Stromal cell of bone marrow (primary cell): ENCODE data around the gene HIPK2.

Source experiments
- DNase-seq: peaks from one replicate; pipeline ENCODE4 v3.0.0-alpha.2; 2012; ENCODE audit warnings: low read depth

The HIPK2 gene

GRCh38 chr7:139648391-139648861 lies 129.4 kb downstream of the HIPK2 start:
- DNase-seq, result no peak

- no peak for DNase-seq
Measured at GRCh38 chr7:139647814-139648390, 129.9 kb downstream of the HIPK2 start.

DNA sequence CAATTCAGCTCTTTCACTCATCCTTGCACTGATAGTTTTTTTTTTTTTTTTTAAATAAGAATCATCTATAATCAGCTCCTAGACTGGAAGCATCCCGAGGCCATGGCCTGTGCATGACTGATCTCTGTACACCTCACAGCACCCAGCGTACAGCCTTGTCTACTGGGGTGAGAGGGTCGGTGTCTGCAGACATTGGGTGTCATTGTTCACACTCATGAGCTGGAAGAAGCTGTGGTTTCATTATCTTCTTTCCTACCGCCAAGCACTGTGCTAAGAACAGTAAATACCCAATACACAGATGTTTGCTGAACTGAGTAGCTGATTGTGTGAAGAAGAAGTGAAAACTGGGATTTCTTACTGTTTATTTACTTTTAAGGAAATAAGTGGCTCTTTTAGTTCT lies 130.7 kb downstream of the HIPK2 start:
- DNase-seq, result no peak

DNA sequence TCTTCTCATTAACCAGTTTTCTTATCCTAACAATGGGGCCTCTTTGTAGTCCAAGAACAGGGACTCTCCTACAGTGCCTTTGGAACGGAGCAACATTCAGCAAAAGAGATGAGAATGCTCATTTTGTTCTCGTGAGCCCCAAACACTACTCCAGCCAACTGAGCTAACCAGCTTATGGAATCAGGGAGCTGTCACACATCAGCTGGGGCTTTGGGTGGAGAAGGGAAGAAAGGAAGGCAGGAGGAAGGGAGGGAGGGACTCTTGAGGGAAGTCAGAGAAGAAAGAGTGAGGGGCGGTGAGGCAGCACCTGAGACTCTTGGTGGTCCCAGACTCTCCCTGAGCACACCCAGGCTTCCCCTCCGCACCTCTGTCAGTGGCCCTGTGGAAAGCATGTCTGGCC lies 131.2 kb downstream of the HIPK2 start:
- no peak for DNase-seq

GRCh38 chr7:139645572-139646523 lies 131.9 kb downstream of the HIPK2 start:
- peak; percentile 66 for DNase-seq

GRCh38 chr7:139643951-139644585 lies 133.7 kb downstream of the HIPK2 start:
- no peak for DNase-seq

GRCh38 chr7:139642283-139642682 lies 135.5 kb downstream of the HIPK2 start:
- DNase-seq, result no peak

- DNase-seq, result no peak
Measured at GRCh38 chr7:139641337-139641992, 136.3 kb downstream of the HIPK2 start.

DNA sequence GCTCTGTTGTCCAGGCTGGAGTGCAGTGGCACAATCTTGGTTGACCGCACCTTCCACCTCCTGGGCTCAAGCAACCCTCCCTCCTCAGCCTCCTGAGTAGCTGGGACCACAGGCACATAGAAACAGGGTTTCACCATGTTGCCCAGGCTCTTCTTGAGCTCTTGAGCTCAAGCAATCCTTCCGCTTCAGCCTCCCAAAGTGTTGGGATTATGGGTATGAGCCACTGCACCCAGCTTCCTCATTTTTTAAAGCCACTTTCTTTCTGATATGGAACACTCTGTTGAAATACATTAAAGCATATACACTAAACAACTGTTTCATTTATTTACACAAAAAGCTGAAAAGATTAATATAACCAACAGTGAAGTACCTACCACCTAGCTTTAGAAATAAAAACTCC lies 137.1 kb downstream of the HIPK2 start:
- DNase-seq, result no peak

DNA sequence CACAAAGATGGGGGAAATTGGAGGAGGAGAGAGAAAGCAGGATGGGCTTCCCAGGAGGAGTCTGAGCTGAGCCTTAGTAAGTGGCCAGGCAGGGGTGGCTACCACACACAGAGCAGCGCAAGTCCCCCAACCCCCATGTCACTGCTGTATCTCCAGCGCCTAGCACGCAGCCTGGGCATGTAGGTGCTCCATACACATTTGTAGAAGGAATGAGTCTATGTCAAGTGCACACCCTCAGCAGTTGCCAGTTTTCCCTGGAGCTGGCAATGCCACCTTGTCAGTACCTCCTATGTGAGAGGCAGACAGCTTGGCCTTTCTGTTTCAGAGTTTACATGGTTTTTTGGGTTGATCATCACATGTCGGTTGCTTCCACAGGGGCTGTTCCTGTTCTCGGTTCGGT lies 138.2 kb downstream of the HIPK2 start:
- no peak for DNase-seq

DNA sequence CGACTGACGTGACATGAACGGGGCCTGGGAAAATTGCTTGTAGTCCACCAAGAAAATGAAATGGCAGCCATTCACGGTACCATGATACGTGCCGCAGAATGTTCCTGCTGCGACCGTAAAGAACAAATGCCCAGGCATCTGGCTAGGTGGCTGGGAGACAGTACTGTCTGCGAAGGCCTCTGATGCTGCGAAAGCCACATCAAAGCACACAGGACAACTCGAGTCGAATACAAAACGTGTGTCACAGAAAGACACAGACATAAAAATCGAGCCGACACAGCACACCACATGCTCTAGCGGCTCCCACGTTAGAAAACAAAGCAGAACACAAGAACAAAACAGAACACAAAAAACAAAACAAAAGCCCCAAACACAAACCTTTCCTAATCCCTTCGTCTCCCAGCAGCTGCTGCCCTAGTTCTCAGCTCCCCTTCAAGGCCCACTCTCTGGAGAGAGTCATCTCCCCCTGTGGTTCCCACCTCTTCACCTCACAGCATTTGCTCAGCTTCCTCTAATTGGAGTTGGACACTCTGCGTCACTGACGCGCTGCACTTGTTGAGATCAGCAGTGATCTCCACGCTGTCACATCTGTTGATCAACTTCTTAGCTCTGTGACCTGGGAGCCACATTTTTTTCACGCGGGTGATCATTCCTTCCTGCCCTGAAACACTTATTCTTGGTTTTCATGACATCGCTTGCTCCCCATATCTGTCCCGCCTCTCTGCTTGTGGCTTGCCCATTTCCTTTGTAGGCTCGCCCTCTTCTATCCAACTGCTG lies 142.1 kb downstream of the HIPK2 start:
- no peak for DNase-seq

DNA sequence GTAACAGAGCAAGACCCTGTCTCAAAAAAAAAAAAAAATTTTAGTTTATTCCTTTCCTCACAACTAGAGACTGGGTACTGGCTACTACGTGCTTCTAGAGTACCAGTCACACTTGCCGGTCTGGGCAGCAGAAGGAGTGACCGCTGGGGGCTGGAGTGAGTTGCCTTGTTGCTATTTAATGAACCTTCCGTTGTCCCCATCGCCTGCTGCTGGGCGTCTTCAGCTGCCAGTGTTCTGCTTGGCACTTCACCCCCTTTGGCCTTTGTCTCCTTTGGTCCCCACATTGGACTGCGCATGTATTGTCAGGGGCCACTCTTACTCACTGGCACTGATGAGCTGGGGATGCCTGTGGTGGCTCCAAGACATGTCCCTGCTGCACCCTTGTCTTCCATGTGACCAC lies 143.7 kb downstream of the HIPK2 start:
- DNase-seq, result no peak

DNA sequence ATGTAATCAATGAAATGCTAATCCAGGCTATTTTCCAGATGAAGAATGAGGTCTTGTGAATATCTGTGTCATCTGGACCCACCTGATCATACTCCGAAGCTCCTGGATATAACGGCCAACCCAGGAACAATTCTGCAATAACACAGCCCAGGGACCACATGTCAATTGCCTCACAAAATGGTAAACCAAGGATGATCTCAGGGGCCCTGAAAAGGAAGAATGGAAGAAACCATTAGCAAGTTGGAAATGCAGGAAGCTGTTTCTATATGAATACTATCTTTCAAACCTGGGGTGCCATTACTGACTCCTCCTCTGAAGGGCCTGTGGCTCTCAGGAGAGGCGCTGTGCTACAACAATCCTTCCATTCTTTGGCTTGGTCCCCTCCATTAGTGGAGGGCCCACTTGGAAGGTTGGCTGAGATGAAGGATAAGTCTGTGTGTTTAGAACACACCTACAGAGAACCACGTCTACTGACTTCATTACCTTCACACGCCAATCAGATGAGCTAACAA lies 146.2 kb downstream of the HIPK2 start:
- DNase-seq, result no peak

- no peak for DNase-seq
Measured at GRCh38 chr7:139630643-139631519, 146.9 kb downstream of the HIPK2 start.

- no peak for DNase-seq
Measured at GRCh38 chr7:139629392-139630082, 148.3 kb downstream of the HIPK2 start.

DNA sequence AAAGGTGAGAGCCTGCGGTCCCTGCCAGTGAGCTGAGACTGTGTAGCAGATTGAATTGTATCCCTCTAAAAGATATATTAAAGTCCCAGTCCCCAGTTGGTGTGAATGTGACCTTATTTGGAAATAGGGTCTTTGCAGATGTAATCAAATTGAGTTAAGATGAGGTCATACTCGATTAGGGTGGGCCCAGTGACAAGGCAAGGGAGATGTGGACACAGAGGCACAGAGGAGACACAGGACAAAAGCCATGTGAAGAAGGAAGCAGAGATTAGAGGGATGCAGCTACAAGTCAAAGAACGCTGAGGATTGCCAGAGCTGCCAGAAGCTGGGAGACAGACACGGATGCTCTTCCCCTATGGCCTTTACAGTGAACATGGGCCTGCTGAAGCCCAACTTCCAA lies 150.0 kb downstream of the HIPK2 start:
- DNase-seq, result no peak

DNA sequence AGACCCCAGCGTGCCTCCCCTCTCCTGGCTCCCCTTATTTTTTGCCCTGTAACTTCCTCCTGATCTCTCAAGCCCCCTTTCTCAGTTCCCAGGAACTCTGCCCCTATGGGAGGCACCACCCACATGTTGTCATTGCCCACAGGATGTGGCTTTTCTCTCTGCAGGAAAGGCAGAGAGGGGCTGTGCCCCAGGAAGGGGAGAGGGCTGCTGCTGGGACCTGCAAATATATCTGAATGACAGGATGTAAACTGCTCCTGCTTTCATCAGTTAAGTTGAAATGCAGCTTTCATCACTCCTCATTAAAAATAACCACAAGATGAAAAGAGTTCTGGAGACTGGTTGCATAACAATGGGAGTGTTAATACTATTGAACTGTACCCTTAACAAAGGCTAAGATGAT lies 151.0 kb downstream of the HIPK2 start:
- no peak for DNase-seq

- no peak for DNase-seq
Measured at GRCh38 chr7:139623518-139623917, 154.3 kb downstream of the HIPK2 start.

DNA sequence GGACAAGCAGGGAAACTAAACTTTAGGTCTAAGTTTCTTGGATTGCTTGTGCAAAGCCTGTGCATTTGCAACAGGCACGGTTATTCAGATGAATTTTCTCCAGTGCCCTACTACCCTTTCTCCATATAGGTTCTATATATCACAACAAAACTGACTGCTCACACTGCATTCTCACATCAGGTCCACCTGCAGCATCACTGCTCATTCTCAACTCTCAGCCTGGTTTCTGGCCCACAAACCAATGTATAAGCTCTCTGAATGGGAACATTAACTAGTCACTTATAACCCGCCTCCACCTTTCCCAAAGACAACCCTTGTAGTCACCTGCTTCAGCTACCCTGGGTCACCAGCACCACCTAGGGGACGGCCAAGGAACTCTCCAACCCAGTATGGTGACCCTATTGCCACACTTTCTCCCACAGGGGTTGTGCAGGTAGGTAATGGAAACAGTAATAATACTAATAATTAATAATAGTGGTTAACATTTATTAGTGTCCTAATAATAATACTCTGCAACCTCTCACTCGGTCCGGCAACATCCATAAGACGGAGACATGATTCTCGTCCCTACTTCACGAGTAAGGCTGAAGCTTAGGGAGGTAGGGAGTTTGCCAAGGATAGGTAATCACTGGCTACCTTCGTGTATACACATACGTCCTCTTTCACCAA lies 157.0 kb downstream of the HIPK2 start:
- no peak for DNase-seq
